Hair follicular keratinocyte (primary cell): ENCODE measurements around the gene APBB2. TPM values are rescaled to one million over a fixed set of nuclear protein-coding genes. Genes with fewer than 3 reads are reported as not detected.

Experiments
- total RNA-seq: library from RNA; depleted of rRNA; stranded (reverse); fragments of >200 nt; gene quantifications from 2 replicates; pipeline ENCODE4 v1.2.3, GENCODE V29; 2015

The APBB2 gene
- total RNA-seq, result 45.4 and 50.3 TPM in 2 replicates

DNA sequence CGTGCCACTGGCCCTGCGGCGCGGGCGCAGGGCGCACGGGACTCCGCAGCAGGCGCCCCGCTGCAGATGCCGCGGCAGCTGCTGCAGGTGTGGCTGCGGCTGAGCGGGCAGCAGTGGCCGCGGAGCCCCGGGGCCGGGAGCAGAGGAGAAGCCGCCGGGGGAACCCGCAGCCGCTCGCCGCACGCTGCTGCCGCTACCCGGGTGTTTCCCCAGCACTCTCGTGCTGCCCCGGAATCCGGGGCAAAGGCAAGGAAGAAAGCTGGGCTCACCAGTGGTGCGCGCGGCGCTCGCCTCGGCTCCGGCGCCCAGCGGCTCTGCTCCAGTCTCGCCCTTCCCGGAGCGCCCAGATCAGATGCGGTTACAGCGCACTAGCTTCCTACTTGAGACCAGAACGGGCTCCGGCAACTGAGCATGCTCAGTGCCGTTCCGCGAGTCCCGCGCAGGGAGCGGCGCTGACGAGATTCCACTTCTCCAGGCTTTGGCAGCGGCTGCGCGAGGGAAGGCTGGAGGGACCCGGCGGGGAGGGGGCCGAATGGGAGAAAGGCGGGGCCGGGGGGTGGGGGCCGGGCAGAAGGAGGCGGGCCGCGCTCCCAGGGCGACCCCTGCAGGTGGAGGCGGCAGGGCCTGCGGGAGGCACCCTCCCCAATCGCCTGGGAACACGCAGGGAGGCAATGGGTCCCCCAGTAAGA lies at the start of gene APBB2:
TSS of gene APBB2 (minus strand) at position 407 of the 689 bp plus-strand sequence. CDS start 181,288 bp downstream, outside the sequence.

DNA sequence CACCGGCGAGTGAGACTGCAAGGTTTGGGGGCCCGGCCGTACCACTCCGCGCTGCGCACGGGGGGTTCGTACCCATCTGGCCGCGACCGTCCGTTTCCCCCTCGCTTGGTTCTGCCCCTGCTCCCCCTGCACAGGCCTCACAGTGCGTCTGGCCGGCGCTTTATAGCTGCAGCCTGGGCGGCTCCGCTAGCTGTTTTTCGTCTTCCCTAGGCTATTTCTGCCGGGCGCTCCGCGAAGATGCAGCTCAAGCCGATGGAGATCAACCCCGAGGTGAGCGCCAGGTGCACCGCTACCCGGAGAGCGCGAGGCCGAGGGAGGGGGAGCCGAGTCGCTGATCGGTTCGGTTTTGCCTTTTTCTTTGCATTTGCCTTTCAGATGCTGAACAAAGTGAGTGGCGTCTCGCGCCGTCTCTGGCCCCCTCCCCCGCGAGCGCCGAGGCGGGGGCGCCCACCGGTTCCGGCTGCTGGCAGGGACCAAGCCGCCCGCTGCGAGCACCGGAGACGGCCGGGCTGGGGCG lies 42.5 kb upstream of the APBB2 start, which contains the start of gene UCHL1:
TSS of gene UCHL1 (plus strand) at position 189 of the 517 bp plus-strand sequence. CDS start at position 238, 49 bp downstream.

Other genes with a start within 250 kb of the APBB2 start
- gene UCHL1, start 42.4 kb upstream of the APBB2 start, total RNA-seq, result 18.3 and 23.0 TPM in 2 replicates